CD4-positive, alpha-beta memory T cell (primary cell): ENCODE data around the gene MLEC. TPM values are rescaled to one million over a fixed set of nuclear protein-coding genes. Genes with fewer than 3 reads are reported as not detected.

Experiments
- CTCF ChIA-PET: fragments of 350-600 bp; sonication (Branson Sonifier 250); formaldehyde crosslinking; loops from one replicate; lab custom pipeline; 2021; ENCODE audit warnings: inconsistent platforms; ENCODE audit not compliant: partially characterized antibody; lab: Charles Lee
- POLR2A ChIA-PET: fragments of 350-600 bp; sonication (Branson Sonifier 250); formaldehyde crosslinking; loops from one replicate; lab custom pipeline; 2021; ENCODE audit not compliant: partially characterized antibody; lab: Charles Lee
- DNase-seq, 5 donors: peaks; one replicate each; pipeline versions ENCODE4 v3.0.0 to v3.0.0-alpha.2; 2020 to 2022; ENCODE audit warnings: mixed read lengths in 1 of 5
- H3K27ac ChIP-seq: one replicate; pipeline ENCODE4 v1.7.0; 2013; ENCODE audit warnings: low read depth, low read length
- H3K27me3 ChIP-seq: 2 replicates; pipeline ENCODE4 v1.7.0; 2013; ENCODE audit warnings: mild to moderate bottlenecking, low read length, moderate library complexity; ENCODE audit not compliant: insufficient read depth
- H3K36me3 ChIP-seq: 2 replicates; pipeline ENCODE4 v1.7.0; 2013; ENCODE audit warnings: mild to moderate bottlenecking, low read length, moderate library complexity; ENCODE audit not compliant: insufficient read depth
- H3K4me1 ChIP-seq: 2 replicates; pipeline ENCODE4 v1.7.0; 2013; ENCODE audit warnings: mild to moderate bottlenecking, low read length, moderate library complexity; ENCODE audit not compliant: insufficient read depth
- H3K4me3 ChIP-seq, 2 donors: one replicate each; pipeline ENCODE4 v1.7.0; 2013; ENCODE audit warnings: low read length in 2 of 2, mild to moderate bottlenecking in 1 of 2
- H3K9me3 ChIP-seq, 2 donors: one replicate each; pipeline ENCODE4 v1.7.0; 2013; ENCODE audit warnings: low read length in 2 of 2, control low read depth in 1 of 2; ENCODE audit not compliant: control insufficient read depth in 1 of 2
- H3K27ac Mint-ChIP-seq, 7 donors: one replicate each; pipeline ENCODE4 v1.8.0; 2020 to 2021; ENCODE audit warnings: mixed read lengths in 7 of 7, mild to moderate bottlenecking in 6 of 7, inconsistent platforms in 3 of 7, moderate library complexity in 3 of 7
- H3K27me3 Mint-ChIP-seq, 2 donors: one replicate each; pipeline ENCODE4 v1.8.0; 2020 to 2021; ENCODE audit warnings: mixed read lengths in 2 of 2
- H3K36me3 Mint-ChIP-seq, 2 donors: one replicate each; pipeline ENCODE4 v1.8.0; 2020 to 2021; ENCODE audit warnings: mixed read lengths in 2 of 2, inconsistent platforms in 1 of 2, mild to moderate bottlenecking in 1 of 2
- H3K4me1 Mint-ChIP-seq, 4 donors: one replicate each; pipeline ENCODE4 v1.8.0; 2020 to 2021; ENCODE audit warnings: mixed read lengths in 4 of 4, mild to moderate bottlenecking in 1 of 4
- H3K4me3 Mint-ChIP-seq, 8 donors: one replicate each; pipeline ENCODE4 v1.8.0; 2020 to 2021; ENCODE audit warnings: mixed read lengths in 8 of 8, mild to moderate bottlenecking in 7 of 8, moderate library complexity in 6 of 8, inconsistent platforms in 3 of 8
- H3K9me3 Mint-ChIP-seq, 8 donors: one replicate each; pipeline ENCODE4 v1.8.0; 2020 to 2021; ENCODE audit warnings: mixed read lengths in 8 of 8, mild to moderate bottlenecking in 5 of 8, inconsistent platforms in 3 of 8, moderate library complexity in 1 of 8
- intact Hi-C: fragments of 100-400 bp; cut with micrococcal nuclease; formaldehyde crosslinking; loops from one replicate; pipeline ENCODE4 v1.15.1; 2023
- polyA plus RNA-seq, 2 donors: library from polyadenylated mRNA; unstranded; fragments of 300-500 nt; fragmentation: Illumina TruSeq; gene quantifications; one replicate each; pipeline ENCODE4 v1.2.3, GENCODE V29; 2021
- total RNA-seq, 2 experiments: library from RNA; stranded (reverse); gene quantifications; one replicate each; pipeline ENCODE4 v1.2.3, GENCODE V29; 2021

Gene MLEC
- total and polyA plus RNA-seq, 4 experiments from 2014 or later: 38.9 to 88.9 (median 68.3) TPM

DNA sequence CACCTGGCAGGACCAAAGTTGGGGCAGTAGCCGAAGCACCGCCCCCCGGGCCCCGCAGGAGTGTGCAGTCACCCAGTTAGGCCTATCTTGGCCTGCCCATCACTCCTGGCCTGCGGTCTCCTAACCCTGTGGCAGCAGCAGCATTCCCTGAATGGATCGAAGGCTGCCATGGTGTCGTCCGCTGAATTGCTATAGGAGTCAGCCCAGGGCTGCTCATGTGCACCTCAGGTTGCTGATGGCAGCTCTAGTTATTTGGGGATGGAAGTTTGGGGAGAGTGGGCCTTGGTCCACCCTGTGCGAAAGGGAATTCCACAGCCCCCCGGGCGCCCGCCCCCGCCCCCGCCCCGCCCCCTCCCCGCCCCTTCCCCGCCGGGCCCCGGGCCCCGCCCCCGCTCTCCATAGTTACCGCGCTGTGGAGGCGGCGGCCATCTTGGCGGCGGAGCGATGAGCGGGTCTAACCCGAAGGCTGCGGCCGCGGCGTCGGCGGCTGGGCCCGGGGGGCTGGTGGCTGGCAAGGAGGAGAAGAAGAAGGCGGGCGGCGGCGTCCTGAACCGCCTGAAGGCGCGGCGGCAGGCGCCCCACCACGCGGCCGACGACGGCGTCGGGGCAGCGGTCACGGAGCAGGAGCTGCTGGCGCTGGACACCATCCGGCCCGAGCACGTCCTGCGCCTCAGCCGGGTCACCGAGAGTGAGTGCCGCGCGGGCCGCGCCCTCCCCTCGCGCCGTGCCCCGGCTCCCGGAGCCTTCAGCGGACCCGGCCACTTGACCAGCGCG is 23.3 kb downstream of the MLEC start, which contains the start of gene UNC119B:
Gene UNC119B (plus strand): TSS at position 428 of the 774 bp plus-strand sequence. CDS start 17 bp downstream, at position 445.
- intact Hi-C loops: loop anchor here (1.0 to 10.0 kb wide), 6 partner anchors 15 to 405 kb away; partner anchors contain the start of genes ACADS, COX6A1, HNF1A and MLEC
- Histone ChIP-seq H3K36me3 (peaks cover 4% of the 10 kb centered on the region), H3K27me3 (no peaks in the 10 kb centered on the region), H3K4me1 (peaks cover 26% of the 10 kb centered on the region), H3K9me3 (no peaks in the 10 kb centered on the region), H3K4me3 (peak within 1 kb of the TSS; percentile 49 to 68), H3K27ac (peak within 1 kb of the TSS; percentile 78)
- Mint-ChIP-seq H3K27me3 (no peaks in the 10 kb centered on the region), H3K36me3 (peaks cover 6 to 20% of the 10 kb centered on the region in 2 donors), H3K9me3 (no peaks in the 10 kb centered on the region), H3K4me3 (peak within 1 kb of the TSS; percentile 89 to 96 (median 94)), H3K27ac (peak within 1 kb of the TSS; percentile 83 to 98 (median 93)), H3K4me1 (peaks cover 17 to 41% (median 32%) of the 10 kb centered on the region in 4 donors)
- POLR2A ChIA-PET: interaction anchor here (1.0 to 2.8 kb wide), 7 partner anchors 10 to 408 kb away, joined by 3 to 17 read pairs (median 6); partner anchors contain the start of genes ACADS, MLEC, POP5 and SIRT4
- CTCF ChIA-PET: interaction anchor here (0.6 to 5.5 kb wide), 3 partner anchors 22 to 1154 kb away, joined by 3 to 65 read pairs (median 5); no protein-coding TSS in a partner anchor
- peak; percentile 66 to 78 (median 70) for DNase-seq

DNA sequence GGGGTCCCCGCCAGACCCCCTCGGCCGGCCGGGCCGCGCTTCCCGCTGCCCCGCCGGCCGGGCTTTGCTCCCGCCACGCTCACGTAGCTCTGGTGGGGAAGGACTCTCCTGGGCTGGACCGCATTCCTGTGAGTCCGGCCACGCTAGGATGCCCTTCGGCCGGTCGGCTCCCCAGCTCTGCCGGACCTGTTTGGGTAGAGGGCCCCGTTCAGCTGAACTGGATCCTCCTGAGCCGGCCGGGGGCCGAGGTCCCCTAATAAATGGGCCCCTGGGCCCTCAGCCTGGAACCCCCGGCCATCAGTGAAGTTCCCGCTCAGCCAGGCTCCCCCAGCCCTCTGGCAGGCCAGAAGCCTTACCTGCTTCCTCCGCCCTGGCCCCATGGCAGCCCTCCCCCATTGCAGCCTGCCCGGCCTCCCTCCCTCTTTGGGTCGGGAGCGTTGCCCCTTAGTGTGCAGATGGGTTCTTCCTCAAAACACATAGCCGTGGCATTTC is 23.9 kb downstream of the MLEC start:
- CTCF ChIA-PET: interaction anchor here (0.7 to 5.5 kb wide), 2 partner anchors 24 to 64 kb away, joined by 3 to 65 read pairs; partner anchors contain the start of gene MLEC
- peak overlapping the region; percentile 68 to 98 (median 93) for H3K27ac Mint-ChIP-seq
- intact Hi-C loops: loop anchor here (1.0 to 10.0 kb wide), 6 partner anchors 14 to 404 kb away; partner anchors contain the start of genes ACADS, COX6A1, HNF1A and MLEC
- H3K4me1 ChIP-seq: peaks cover 26% of the 10 kb centered on the region
- H3K4me3 ChIP-seq: peak overlapping the region; percentile 49 to 68
- peak overlapping the region; percentile 89 to 96 (median 94) for H3K4me3 Mint-ChIP-seq
- peaks cover 17 to 41% (median 32%) of the 10 kb centered on the region in 4 donors for H3K4me1 Mint-ChIP-seq
- peaks cover 6 to 22% of the 10 kb centered on the region in 2 donors for H3K36me3 Mint-ChIP-seq
- H3K27me3 Mint-ChIP-seq: no peaks in the 10 kb centered on the region
- peak in 3 of 5 donors; percentile 12 to 17 (median 14) for DNase-seq
- H3K27me3 ChIP-seq: no peaks in the 10 kb centered on the region
- POLR2A ChIA-PET: interaction anchor here (0.9 to 2.8 kb wide), 7 partner anchors 12 to 409 kb away, joined by 3 to 17 read pairs (median 6); partner anchors contain the start of genes ACADS, MLEC, POP5 and SIRT4
- H3K36me3 ChIP-seq: peaks cover 4% of the 10 kb centered on the region
- no peaks in the 10 kb centered on the region for H3K9me3 Mint-ChIP-seq
- H3K27ac ChIP-seq: peak overlapping the region; percentile 78
- no peaks in the 10 kb centered on the region for H3K9me3 ChIP-seq

GRCh38 chr12:120711411-120711810 is 24.5 kb downstream of the MLEC start:
- Histone ChIP-seq H3K27me3 (no peaks in the 10 kb centered on the region), H3K27ac (peak overlapping the region; percentile 78), H3K4me3 (peak overlapping the region; percentile 49 to 68), H3K36me3 (peaks cover 9% of the 10 kb centered on the region), H3K4me1 (peaks cover 26% of the 10 kb centered on the region), H3K9me3 (no peaks in the 10 kb centered on the region)
- Mint-ChIP-seq H3K36me3 (peaks cover 10 to 28% of the 10 kb centered on the region in 2 donors), H3K27ac (peak overlapping the region; percentile 68 to 98 (median 93)), H3K27me3 (no peaks in the 10 kb centered on the region), H3K9me3 (no peaks in the 10 kb centered on the region), H3K4me3 (peak overlapping the region; percentile 89 to 96 (median 94)), H3K4me1 (peaks cover 17 to 44% (median 32%) of the 10 kb centered on the region in 4 donors)
- ChIA-PET POLR2A (interaction anchor here (0.9 to 2.8 kb wide), 6 partner anchors 14 to 409 kb away, joined by 3 to 17 read pairs (median 6); partner anchors contain the start of genes ACADS, MLEC, POP5 and SIRT4), CTCF (interaction anchor here (0.6 to 5.5 kb wide), 5 partner anchors 9 to 64 kb away, joined by 3 to 65 read pairs (median 3); partner anchors contain the start of gene MLEC)
- DNase-seq: no peak
- intact Hi-C loops: loop anchor here (5.0 to 10.0 kb wide), 4 partner anchors 263 to 403 kb away; partner anchors contain the start of genes COX6A1, HNF1A and PLA2G1B

- POLR2A ChIA-PET: no interaction called here
- H3K4me3 Mint-ChIP-seq: peak overlapping the region in 3 of 8 donors; percentile 16 to 96 (median 64)
- peaks cover 18 to 36% of the 10 kb centered on the region in 2 donors for H3K36me3 Mint-ChIP-seq
- Histone ChIP-seq H3K4me3 (no peak overlapping the region), H3K36me3 (peaks cover 17% of the 10 kb centered on the region), H3K27ac (no peak overlapping the region), H3K4me1 (peaks cover 26% of the 10 kb centered on the region), H3K27me3 (no peaks in the 10 kb centered on the region), H3K9me3 (no peaks in the 10 kb centered on the region)
- DNase-seq: no peak
- no peaks in the 10 kb centered on the region for H3K27me3 Mint-ChIP-seq
- CTCF ChIA-PET: interaction anchor here (0.6 to 5.5 kb wide), 5 partner anchors 8 to 127 kb away, joined by 3 to 65 read pairs (median 3); no protein-coding TSS in a partner anchor
- intact Hi-C loops: loop anchor here (5.0 to 10.0 kb wide), 4 partner anchors 262 to 402 kb away; partner anchors contain the start of genes COX6A1, HNF1A and PLA2G1B
- no peaks in the 10 kb centered on the region for H3K9me3 Mint-ChIP-seq
- H3K4me1 Mint-ChIP-seq: peaks cover 17 to 46% (median 32%) of the 10 kb centered on the region in 4 donors
- peak overlapping the region in 3 of 7 donors; percentile 27 to 98 (median 97) for H3K27ac Mint-ChIP-seq
Measured at GRCh38 chr12:120712610-120713009, 25.7 kb downstream of the MLEC start.

- H3K36me3 Mint-ChIP-seq: peaks cover 27 to 47% of the 10 kb centered on the region in 2 donors
Measured at GRCh38 chr12:120713861-120714482, 27.0 kb downstream of the MLEC start.

DNA sequence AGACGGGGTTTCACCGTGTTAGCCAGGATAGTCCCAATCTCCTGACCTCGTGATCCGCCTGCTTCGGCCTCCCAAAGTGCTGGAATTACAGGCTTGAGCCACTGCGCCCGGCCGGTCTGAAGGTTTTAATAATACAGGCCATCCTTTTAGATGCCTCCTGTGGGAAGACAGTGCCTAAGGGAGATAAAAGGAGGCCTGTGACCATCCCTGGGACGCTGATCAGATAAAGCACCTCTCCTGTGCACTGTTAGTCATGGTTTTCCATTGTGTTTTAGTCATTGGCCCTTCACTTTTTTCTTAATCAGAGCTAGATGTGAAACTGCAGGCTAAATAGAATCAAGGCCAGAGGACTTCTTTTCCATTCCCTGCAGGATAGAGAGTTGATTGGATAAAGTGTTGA is 31.1 kb downstream of the MLEC start:
- Mint-ChIP-seq H3K27ac (peak overlapping the region in 2 of 7 donors; percentile 27 to 56), H3K4me3 (no peak overlapping the region), H3K9me3 (no peaks in the 10 kb centered on the region), H3K36me3 (peaks cover 54 to 76% of the 10 kb centered on the region in 2 donors), H3K27me3 (no peaks in the 10 kb centered on the region), H3K4me1 (peaks cover 5 to 14% (median 9%) of the 10 kb centered on the region in 4 donors)
- Histone ChIP-seq H3K27ac (no peak overlapping the region), H3K9me3 (no peaks in the 10 kb centered on the region), H3K36me3 (peaks cover 48% of the 10 kb centered on the region), H3K4me1 (peaks cover 7% of the 10 kb centered on the region), H3K4me3 (no peak overlapping the region), H3K27me3 (no peaks in the 10 kb centered on the region)
- no peak for DNase-seq
- POLR2A ChIA-PET: no interaction called here
- CTCF ChIA-PET: interaction anchor here (1.0 to 1.3 kb wide), 2 partner anchors 70 to 72 kb away, joined by 3 read pairs; no protein-coding TSS in a partner anchor
- intact Hi-C loops: loop anchor here (10.0 kb wide), 3 partner anchors 257 to 397 kb away; partner anchors contain the start of genes COX6A1 and HNF1A

More at GRCh38 chr12:120713861-120714482, 27.0 kb downstream of the MLEC start:
- no peaks in the 10 kb centered on the region for H3K27me3 Mint-ChIP-seq
- Histone ChIP-seq H3K27me3 (no peaks in the 10 kb centered on the region), H3K4me3 (no peak overlapping the region), H3K27ac (peak overlapping the region; percentile 11), H3K4me1 (peaks cover 26% of the 10 kb centered on the region), H3K9me3 (no peaks in the 10 kb centered on the region), H3K36me3 (peaks cover 26% of the 10 kb centered on the region)
- ChIA-PET POLR2A (no interaction called here), CTCF (interaction anchor here (0.7 to 3.7 kb wide), 8 partner anchors 11 to 258 kb away, joined by 3 to 39 read pairs (median 4); partner anchors contain the start of gene ACADS)
- H3K4me3 Mint-ChIP-seq: peak overlapping the region in 6 of 8 donors; percentile 20 to 81 (median 52)
- H3K4me1 Mint-ChIP-seq: peaks cover 20 to 46% (median 31%) of the 10 kb centered on the region in 4 donors
- intact Hi-C loops: loop anchor here (1.0 to 10.0 kb wide), 6 partner anchors 67 to 401 kb away; partner anchors contain the start of genes COX6A1, HNF1A and PLA2G1B
- peak overlapping the region; percentile 21 to 90 (median 84) for H3K27ac Mint-ChIP-seq
- H3K9me3 Mint-ChIP-seq: no peaks in the 10 kb centered on the region
- DNase-seq: peak; percentile 75 to 83 (median 81)
